HG02852 (cell line): ENCODE data around the gene MINK1.
"Not testable (repeated sequence)": the region's sequence is repeated elsewhere in the genome, so short reads cannot be mapped to it uniquely, and the experiment has no call there.

Experiments used
- ATAC-seq: cut with Tn5 transposase; IDR thresholded peaks from one replicate; pipeline ENCODE4 v1.9.1; 2021; ENCODE audit warnings: mild to moderate bottlenecking, moderate library complexity; ENCODE audit not compliant: unreplicated experiment

MINK1 gene

DNA sequence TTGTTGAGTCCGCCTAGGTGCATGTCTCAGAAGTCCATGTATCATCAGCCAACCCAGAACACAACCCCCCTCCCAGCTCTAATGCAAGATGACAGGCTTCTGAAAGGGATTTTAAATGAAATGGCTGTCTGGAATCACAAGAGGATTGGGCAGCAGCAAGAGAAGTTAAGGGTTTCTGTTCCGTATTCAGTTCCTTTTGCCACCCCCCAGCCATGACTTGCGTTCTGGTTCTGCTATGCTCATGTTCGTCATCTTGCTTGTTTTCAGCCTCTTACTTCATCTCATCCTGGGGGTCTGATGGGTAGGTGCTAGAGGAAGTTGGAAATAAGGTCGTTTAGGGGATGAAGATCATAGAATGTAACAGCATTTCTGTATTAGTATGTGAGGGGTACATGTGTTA lies 12.0 kb downstream of the MINK1 start:
- ATAC-seq: no peak

GRCh38 chr17:4846635-4847390 lies 13.7 kb downstream of the MINK1 start:
- ATAC-seq: no peak

- no peak for ATAC-seq
Measured at GRCh38 chr17:4849011-4849536, 15.9 kb downstream of the MINK1 start.

DNA sequence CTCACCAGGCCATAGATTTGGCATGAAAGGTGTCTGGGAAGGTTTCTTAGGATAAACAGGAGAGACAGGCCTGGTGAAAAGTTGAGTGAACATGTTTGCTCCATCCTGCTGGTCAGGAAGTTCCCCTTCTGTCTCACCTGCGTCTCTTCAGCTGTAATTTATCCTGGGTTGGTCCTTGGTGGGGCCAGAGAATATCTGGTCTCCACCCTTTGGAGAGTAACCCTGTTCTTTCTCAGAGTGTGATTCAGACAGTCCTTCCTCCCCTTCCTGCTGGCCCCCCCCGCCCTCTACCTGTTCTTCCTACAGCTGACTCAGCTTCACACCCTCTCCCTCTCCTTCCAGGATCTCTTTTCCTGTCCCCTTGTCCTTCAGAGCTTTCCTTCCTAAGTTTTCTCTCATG lies 17.1 kb downstream of the MINK1 start:
- no peak for ATAC-seq

GRCh38 chr17:4851084-4851483 lies 17.9 kb downstream of the MINK1 start:
- ATAC-seq: no peak

GRCh38 chr17:4852567-4853207 lies 19.5 kb downstream of the MINK1 start:
- no peak for ATAC-seq

- no peak for ATAC-seq
Measured at GRCh38 chr17:4853208-4853671, 20.1 kb downstream of the MINK1 start.

GRCh38 chr17:4854111-4854681 lies 21.1 kb downstream of the MINK1 start:
- no peak for ATAC-seq

DNA sequence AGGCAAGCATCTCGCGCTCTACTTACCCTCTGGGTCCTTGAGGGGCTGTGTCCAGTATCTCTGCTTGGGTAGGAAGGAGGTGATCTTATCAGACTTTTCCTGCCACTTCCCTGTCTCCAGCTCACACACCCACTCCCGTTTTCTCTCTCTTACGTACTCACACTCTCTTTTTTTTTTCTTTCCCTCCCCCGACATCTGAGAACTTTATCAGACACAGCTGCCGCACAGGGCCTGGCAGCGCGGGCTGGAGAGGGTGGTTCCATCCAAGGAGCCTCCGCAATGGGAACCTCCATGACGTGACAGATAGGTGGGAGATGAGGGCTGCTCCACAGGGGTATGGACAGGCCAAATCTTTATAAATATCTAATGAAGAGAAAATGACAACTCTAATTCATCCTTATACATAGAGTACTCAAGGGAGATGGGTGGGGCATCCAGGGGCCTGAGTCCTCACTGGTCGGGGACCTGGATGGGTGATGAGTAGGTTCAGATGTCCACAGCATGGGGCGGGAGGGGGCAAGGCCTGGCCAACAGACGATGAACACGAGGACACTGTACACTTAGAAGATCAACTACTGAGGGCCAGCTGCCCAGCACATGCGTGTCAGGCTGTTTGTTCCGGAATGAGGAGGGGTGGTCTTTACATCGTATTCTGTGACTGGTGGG lies 23.3 kb downstream of the MINK1 start:
- no peak for ATAC-seq

DNA sequence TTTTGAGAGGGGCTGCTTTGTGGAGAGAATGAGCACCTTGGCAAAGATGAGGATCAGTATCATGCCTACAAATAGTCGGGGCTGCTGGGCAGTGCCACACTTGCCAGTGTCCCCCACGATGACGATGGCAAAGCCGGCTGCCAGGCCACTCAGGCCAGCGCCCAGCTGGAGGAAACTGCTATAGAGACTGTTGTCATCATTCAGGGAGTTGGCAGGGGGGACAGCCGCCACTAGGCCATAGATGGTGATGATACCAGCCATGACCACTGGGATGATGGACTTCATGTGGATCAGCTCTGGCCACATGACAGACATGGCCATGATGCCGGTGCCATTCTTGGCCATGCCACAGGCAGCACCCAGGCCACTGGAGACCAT lies 23.8 kb downstream of the MINK1 start:
- no peak for ATAC-seq

GRCh38 chr17:4857347-4857746 lies 24.2 kb downstream of the MINK1 start:
- not testable (repeated sequence) for ATAC-seq

DNA sequence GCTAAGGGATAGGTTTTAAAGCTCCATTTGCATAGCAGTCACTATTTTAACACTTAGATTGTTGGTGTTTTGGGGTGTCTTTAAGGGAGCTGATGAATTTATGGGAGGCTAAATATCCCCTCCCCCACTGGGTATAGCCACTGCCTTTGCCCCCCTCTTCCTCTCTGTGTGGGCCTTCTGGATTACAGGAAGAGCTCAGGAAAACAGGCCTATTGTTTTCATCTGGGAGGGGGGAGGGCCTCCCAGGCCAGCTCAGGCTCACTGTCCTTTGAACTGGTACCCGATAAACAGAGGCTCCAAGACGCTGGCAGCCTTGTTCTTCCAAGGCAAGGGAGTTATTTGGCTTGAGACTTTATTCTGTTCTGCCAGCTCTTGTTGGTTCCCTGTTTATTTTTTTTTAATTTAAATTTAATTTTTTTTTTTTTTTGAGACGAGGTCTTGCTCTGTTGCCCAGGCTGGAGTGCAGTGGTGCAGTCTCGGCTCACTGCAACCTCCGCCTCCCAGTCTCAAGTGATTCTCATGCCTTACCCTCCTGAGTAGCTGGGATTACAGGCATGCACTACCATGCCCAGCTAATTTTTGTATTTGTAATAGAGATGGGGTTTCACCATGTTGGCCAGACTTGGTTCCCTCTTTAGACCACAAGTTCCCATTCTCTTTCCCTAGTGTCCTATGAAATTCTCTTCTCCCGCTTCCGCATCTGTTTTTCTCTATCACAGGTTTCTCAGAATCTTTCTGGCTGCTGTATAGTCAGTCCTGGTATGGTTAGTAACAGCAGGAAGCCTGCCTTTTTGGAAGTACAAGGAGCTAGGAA lies 25.1 kb downstream of the MINK1 start:
- no peak for ATAC-seq

GRCh38 chr17:4858882-4859260 lies 25.7 kb downstream of the MINK1 start:
- ATAC-seq: no peak

DNA sequence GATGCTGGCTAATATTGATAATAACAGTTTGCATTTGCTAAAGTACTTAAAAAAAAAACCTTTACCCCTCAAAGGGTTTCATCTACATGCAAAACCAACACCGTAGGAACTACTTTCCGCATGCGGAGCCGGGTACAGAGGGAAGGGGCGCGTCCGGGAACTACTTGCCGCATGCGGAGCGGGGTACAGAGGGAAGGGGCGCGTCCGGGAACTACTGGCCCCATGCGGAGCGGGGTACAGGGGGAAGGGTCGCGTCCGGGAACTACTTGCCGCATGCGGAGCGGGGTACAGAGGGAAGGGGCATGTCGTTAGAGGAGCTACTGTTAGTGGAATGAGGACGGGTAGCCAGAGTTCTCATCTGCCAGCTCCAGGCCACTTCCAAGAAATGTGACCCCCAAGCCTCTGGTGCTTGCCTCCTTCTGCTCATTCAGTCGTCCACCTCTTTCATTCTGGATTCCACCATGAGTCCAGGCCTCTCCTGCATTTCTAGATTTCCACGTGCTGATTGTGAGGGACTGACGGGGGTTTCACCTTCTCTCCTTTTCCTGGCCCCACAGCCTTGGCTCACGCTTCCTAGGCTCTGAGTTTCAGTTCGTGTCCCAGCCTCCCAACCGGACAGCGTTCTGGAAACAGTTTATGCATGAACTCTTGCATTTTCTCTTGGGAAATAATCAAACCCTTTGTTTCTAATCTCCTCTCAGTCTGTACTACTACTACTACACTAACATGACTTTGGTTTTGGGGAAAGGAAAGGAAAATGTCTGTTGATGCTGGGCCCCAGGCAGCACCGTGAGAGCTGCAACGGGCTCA lies 26.9 kb downstream of the MINK1 start:
- ATAC-seq: no peak

DNA sequence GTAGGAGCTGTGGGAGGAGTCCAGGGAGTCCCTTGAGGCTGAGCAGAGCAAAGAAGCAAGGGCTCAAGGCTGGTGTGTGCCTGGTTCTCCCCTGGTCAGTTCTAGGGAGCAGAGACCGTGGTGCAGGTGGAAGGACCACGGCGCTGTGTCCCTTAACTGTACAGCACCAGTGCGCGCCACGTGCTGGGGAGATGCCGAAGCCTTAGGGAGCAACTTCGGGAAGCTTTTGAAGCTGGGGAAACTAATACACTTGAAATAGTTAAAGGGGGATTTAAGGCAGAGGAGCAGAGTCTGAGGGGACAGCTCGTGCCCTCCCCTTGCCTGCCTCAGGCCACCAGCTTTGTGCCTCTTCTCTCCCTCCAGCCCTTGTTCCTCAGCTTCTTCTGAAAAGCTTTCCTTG lies 27.5 kb downstream of the MINK1 start:
- ATAC-seq: no peak

- no peak for ATAC-seq
Measured at GRCh38 chr17:4861052-4861451, 27.9 kb downstream of the MINK1 start.

GRCh38 chr17:4862720-4863119 lies 29.6 kb downstream of the MINK1 start:
- no peak for ATAC-seq

DNA sequence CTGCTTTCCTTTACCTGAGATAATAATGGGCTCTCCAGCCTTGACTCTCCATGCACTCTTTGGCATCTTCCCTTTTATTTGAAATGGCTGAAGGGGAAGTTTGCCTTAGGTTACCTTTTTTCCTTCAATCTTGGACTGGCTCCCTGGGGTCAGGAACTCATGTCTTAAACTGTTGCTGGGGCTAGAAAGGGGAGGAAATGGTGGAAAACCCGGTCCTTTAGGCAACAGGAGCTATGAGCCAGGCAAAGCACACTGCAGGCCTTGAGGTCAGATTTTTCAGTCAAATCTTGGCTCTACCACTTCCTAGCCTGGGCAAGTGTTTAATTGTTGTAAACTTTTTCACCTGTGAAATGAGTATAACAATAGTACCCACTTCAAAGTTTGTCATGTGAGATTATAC lies 30.2 kb downstream of the MINK1 start:
- ATAC-seq: no peak

GRCh38 chr17:4867535-4867934 lies 34.4 kb downstream of the MINK1 start:
- not testable (repeated sequence) for ATAC-seq
